SK-N-SH (cell line): ENCODE results near the gene RPAP3. TPM values are rescaled to one million over a fixed set of nuclear protein-coding genes. Genes with fewer than 3 reads are reported as not detected.

Experiments used
- CTCF ChIA-PET: fragments of 300-600, 350-600 bp; formaldehyde crosslinking; extraction: SDS; loops from one replicate; lab custom pipeline; 2021; lab: Yijun Ruan, JAX
- POLR2A ChIA-PET: fragments of 350-600 bp; sonication (Branson Sonifier 250); formaldehyde crosslinking; extraction: SDS; loops from one replicate; lab custom pipeline; 2020; ENCODE audit warnings: antibody characterized with exemption, inconsistent platforms; lab: Yijun Ruan, JAX
- DNase-seq: peaks from one replicate; pipeline ENCODE4 v3.0.0; 2012
- H2AFZ ChIP-seq: fragments of 200-600 bp; sonication (generic); 2 replicates; pipeline ENCODE4 v1.8.1; 2016; ENCODE audit warnings: antibody characterized with exemption, mild to moderate bottlenecking, low read depth
- H3F3A ChIP-seq: fragments of 200-600 bp; sonication (generic); replicated peaks from 2 replicates; pipeline ENCODE3; 2016; ENCODE audit warnings: antibody characterized with exemption, mild to moderate bottlenecking; ENCODE audit not compliant: insufficient read depth
- H3K27ac ChIP-seq, 2 experiments: fragments of 200-500 bp in 1 of 2; fragments of 200-600 bp in 1 of 2; sonication (Bioruptor generic) in 1 of 2; sonication (generic), shearing (Covaris generic) in 1 of 2; 2 replicates each; pipeline versions ENCODE4 v1.5.1 to v1.6.1; 2014 to 2016; ENCODE audit warnings: low read depth in 2 of 2, inconsistent platforms in 1 of 2, low read length in 1 of 2, mild to moderate bottlenecking in 1 of 2, mixed read lengths in 1 of 2
- H3K27me3 ChIP-seq: fragments of 200-600 bp; sonication (generic), shearing (Covaris generic); 2 replicates; pipeline ENCODE4 v1.6.1; 2016; ENCODE audit warnings: mixed run types; ENCODE audit not compliant: insufficient read depth
- H3K36me3 ChIP-seq, 2 experiments: fragments of 200-500 bp in 1 of 2; fragments of 200-600 bp in 1 of 2; sonication (Bioruptor generic) in 1 of 2; sonication (generic) in 1 of 2; replicated peaks in 1 of 2; 2 replicates each; pipeline versions ENCODE3 to v1.5.1; 2014 to 2016; ENCODE audit warnings: low read length in 1 of 2, mild to moderate bottlenecking in 1 of 2; ENCODE audit not compliant: insufficient read depth in 2 of 2, control insufficient read depth in 1 of 2
- H3K4me1 ChIP-seq, 2 experiments: fragments of 200-500 bp in 1 of 2; fragments of 200-600 bp in 1 of 2; sonication (Bioruptor generic) in 1 of 2; sonication (generic), shearing (Covaris generic) in 1 of 2; 2 replicates each; pipeline versions ENCODE4 v1.5.1 to v1.6.1; 2014 to 2016; ENCODE audit warnings: low read depth in 1 of 2, low read length in 1 of 2, mixed run types in 1 of 2; ENCODE audit not compliant: insufficient read depth in 2 of 2, control insufficient read depth in 1 of 2
- H3K4me2 ChIP-seq: fragments of 200-600 bp; sonication (generic), shearing (Covaris generic); 2 replicates; pipeline ENCODE4 v1.6.1; 2017; ENCODE audit warnings: mixed run types
- H3K4me3 ChIP-seq, 2 experiments: fragments of 200-500 bp in 1 of 2; fragments of 200-600 bp in 1 of 2; sonication (Bioruptor generic) in 1 of 2; sonication (generic), shearing (Covaris generic) in 1 of 2; 2 replicates each; pipeline versions ENCODE4 v1.5.1 to v1.8.1; 2014 to 2016; ENCODE audit warnings: low read depth in 2 of 2, inconsistent platforms in 1 of 2, low read length in 1 of 2, mild to moderate bottlenecking in 1 of 2, mixed read lengths in 1 of 2, moderate library complexity in 1 of 2
- H3K79me2 ChIP-seq: fragments of 200-600 bp; sonication (generic); 2 replicates; pipeline ENCODE4 v1.8.1; 2017; ENCODE audit warnings: mild to moderate bottlenecking; ENCODE audit not compliant: insufficient read depth
- H3K9ac ChIP-seq: fragments of 200-600 bp; sonication (generic); 2 replicates; pipeline ENCODE4 v1.6.1; 2017; ENCODE audit warnings: mixed run types
- H3K9me2 ChIP-seq: fragments of 200-600 bp; sonication (generic); 2 replicates; pipeline ENCODE4 v1.6.1; 2017; ENCODE audit warnings: mixed run types
- H3K9me3 ChIP-seq: fragments of 200-600 bp; sonication (generic); 2 replicates; pipeline ENCODE4 v1.6.1; 2017; ENCODE audit warnings: mixed run types, mild to moderate bottlenecking, moderate library complexity
- H4K20me1 ChIP-seq: fragments of 200-600 bp; sonication (generic); 2 replicates; pipeline ENCODE4 v1.6.1; 2017; ENCODE audit warnings: mild to moderate bottlenecking, mixed run types; ENCODE audit not compliant: insufficient read depth
- CHD2 ChIP-seq: fragments of 150-350 bp; IDR thresholded peaks from 2 replicates; pipeline ENCODE4 v1.6.1; 2018; ENCODE audit warnings: low read length; ENCODE audit not compliant: partially characterized antibody
- EP300 ChIP-seq, 2 experiments: IDR thresholded peaks; 2 replicates each; pipeline versions ENCODE4 v1.4.0 to v1.6.1; 2012; ENCODE audit warnings: borderline replicate concordance in 1 of 2, low read depth in 1 of 2, low read length in 1 of 2
- EZH2phosphoT487 ChIP-seq: fragments of 200-600 bp; sonication (generic); IDR thresholded peaks from 2 replicates; pipeline ENCODE4 v1.6.1; 2017; ENCODE audit warnings: low read depth, mixed run types, mild to moderate bottlenecking, antibody characterized with exemption, moderate library complexity, borderline replicate concordance
- FOXJ3 ChIP-seq: sonication (generic); formaldehyde crosslinking; IDR thresholded peaks from 2 replicates; pipeline ENCODE4 v1.5.1; 2020; ENCODE audit warnings: mild to moderate bottlenecking, missing genetic modification reagents
- GABPA ChIP-seq: IDR thresholded peaks from 2 replicates; pipeline ENCODE4 v1.4.0; 2012; ENCODE audit warnings: low read depth, mild to moderate bottlenecking
- GATA2 ChIP-seq: sonication (generic); formaldehyde crosslinking; IDR thresholded peaks from 2 replicates; pipeline ENCODE4 v1.5.0; 2020; ENCODE audit warnings: mild to moderate bottlenecking, missing genetic modification reagents
- MAX ChIP-seq: IDR thresholded peaks from 2 replicates; pipeline ENCODE4 v1.4.0; 2012; ENCODE audit warnings: low read depth
- MXI1 ChIP-seq: IDR thresholded peaks from 2 replicates; pipeline ENCODE4 v1.6.1; 2012; ENCODE audit warnings: mild to moderate bottlenecking, low read depth, low read length, improper control_type of control experiment
- PBX3 ChIP-seq: IDR thresholded peaks from 2 replicates; pipeline ENCODE4; 2012
- POLR2AphosphoS5 ChIP-seq: IDR thresholded peaks from 2 replicates; pipeline ENCODE4 v1.6.1; 2012; ENCODE audit warnings: low read depth, low read length
- RFX5 ChIP-seq: IDR thresholded peaks from 2 replicates; pipeline ENCODE4 v1.6.1; 2012; ENCODE audit warnings: mild to moderate bottlenecking, improper control_type of control experiment, low read length
- SIN3A ChIP-seq: IDR thresholded peaks from 2 replicates; pipeline ENCODE4 v1.6.1; 2012; ENCODE audit warnings: low read depth, mild to moderate bottlenecking, low read length, moderate library complexity, borderline replicate concordance
- SMC3 ChIP-seq: IDR thresholded peaks from 2 replicates; pipeline ENCODE4 v1.6.1; 2012; ENCODE audit warnings: low read depth, low read length, improper control_type of control experiment
- TCF12 ChIP-seq: IDR thresholded peaks from 2 replicates; pipeline ENCODE4 v1.4.0; 2012
- TEAD4 ChIP-seq: IDR thresholded peaks from 2 replicates; pipeline ENCODE4 v1.4.0; 2012; ENCODE audit warnings: mild to moderate bottlenecking, borderline replicate concordance; ENCODE audit not compliant: insufficient read depth
- YY1 ChIP-seq: IDR thresholded peaks from 2 replicates; pipeline ENCODE4 v1.4.0; 2012; ENCODE audit warnings: low read depth, mild to moderate bottlenecking
- ZBTB33 ChIP-seq: IDR thresholded peaks from 2 replicates; pipeline ENCODE4 v1.4.0; 2012; ENCODE audit warnings: low read depth, borderline replicate concordance
- WGBS: methylation state at CpG from one replicate; pipeline ENCODE4 v1.1.6; 2017; ENCODE audit warnings: low lambda C conversion rate; 5-methylcytosine and 5-hydroxymethylcytosine counted together
- polyA plus RNA-seq, 3 experiments: library from polyadenylated mRNA; depleted of rRNA; stranded (reverse); fragments of >200 nt; gene quantifications; 2 replicates each; pipeline ENCODE4 v1.2.3, GENCODE V29; 2012

The RPAP3 gene
- polyA plus RNA-seq, 1 of the 3 experiments (the other 2 are of a cell fraction): 6.7 TPM

- 95% methylated on average over 9 of the region's 9 CpGs for WGBS
- Histone ChIP-seq H3K36me3 (peaks cover 14 to 22% of the 10 kb centered on the region in 2 experiments), H3K4me2 (peak overlapping the region; percentile 76), H3K27me3 (no peaks in the 10 kb centered on the region), H2AFZ (peak overlapping the region; percentile 88; the same call in 1 of the 2 replicates), H4K20me1 (no peaks in the 10 kb centered on the region), H3K79me2 (peaks cover 39% of the 10 kb centered on the region), H3F3A (no peaks in the 10 kb centered on the region), H3K9me2 (no peaks in the 10 kb centered on the region), H3K9me3 (no peaks in the 10 kb centered on the region), H3K27ac (no peak overlapping the region), H3K9ac (peak overlapping the region; percentile 73; the same call in 1 of the 2 replicates), H3K4me3 (peak overlapping the region; percentile 83 to 86), H3K4me1 (peaks cover 0 to 5% of the 10 kb centered on the region in 2 experiments; a peak in 2 of 4 replicates)
- TF ChIP-seq POLR2AphosphoS5 (no peak), YY1 (no peak), SMC3 (no peak), RFX5 (no peak), FOXJ3 (CRISPR knock-in tag) (no peak), MAX (no peak), TEAD4 (no peak), MXI1 (no peak), GABPA (no peak), TCF12 (no peak), ZBTB33 (no peak), PBX3 (no peak), EP300 (IDR thresholded peaks at IDR 0.05; ENCODE audit: borderline replicate concordance in 1 of 2, low read depth in 1 of 2, low read length in 1 of 2) (no peak), GATA2 (no peak), EZH2phosphoT487 (no peak), CHD2 (no peak), SIN3A (no peak)
- POLR2A ChIA-PET: no interaction called here
- CTCF ChIA-PET: interaction anchor here (0.9 to 43.0 kb wide), 7 partner anchors 11 to 132 kb away, joined by 3 to 1294 read pairs (median 7); partner anchors contain the start of genes RAPGEF3 and SLC48A1
- DNase-seq: no peak
Observed at GRCh38 chr12:47704719-47705118, 1.1 kb downstream of the RPAP3 start.
